ENCODE measurements around the gene MT1F. TPM values are rescaled to one million over a fixed set of nuclear protein-coding genes. Genes with fewer than 3 reads are reported as not detected.

MT1F gene
- total and polyA plus RNA-seq, 9 of the 15 experiments (the other 6 are each of a cell fraction or from before 2014, with no cell fraction given), result 0.18 to 0.68 (median 0.29) TPM; not detected in 5

- Histone ChIP-seq H3K4me1 (replicated peaks in 1 of 2; ENCODE audit: control insufficient read depth in 2 of 2, insufficient read depth in 2 of 2, low read length in 2 of 2) (peaks cover 0 to 6% of the 10 kb centered on the region in 2 experiments; a peak in 1 of 5 replicates), H3K27me3 (ENCODE audit: control insufficient read depth in 2 of 2, insufficient read depth in 2 of 2, low read length in 2 of 2) (peaks cover 17 to 39% of the 10 kb centered on the region in 2 experiments), H2AFZ (ENCODE audit: low read depth, low read length) (no peak overlapping the region), H3K27ac (ENCODE audit: extremely low read depth, low read depth, low read length) (no peak overlapping the region), H4K20me1 (replicated peaks; ENCODE audit: control insufficient read depth, insufficient read depth, low read length) (no peaks in the 10 kb centered on the region), H3K4me3 (no peak overlapping the region), H3K9ac (ENCODE audit: insufficient read depth in 1 of 2, low read depth in 2 of 2, low read length in 2 of 2) (no peak overlapping the region), H3K9me3 (replicated peaks; ENCODE audit: control insufficient read depth, insufficient read depth, low read depth, low read length) (no peaks in the 10 kb centered on the region), H3K9me1 (ENCODE audit: control insufficient read depth, insufficient read depth, low read length) (no peaks in the 10 kb centered on the region), H3K79me2 (ENCODE audit: control insufficient read depth, insufficient read depth, low read length) (no peaks in the 10 kb centered on the region), H3K4me2 (ENCODE audit: insufficient read depth, low read length) (no peak overlapping the region), H3K36me3 (ENCODE audit: control insufficient read depth, insufficient read depth, low read length) (no peaks in the 10 kb centered on the region)
- DNase-seq (ENCODE audit: extremely low read depth in 1 of 4, low spot score in 3 of 4) (no peak), ATAC-seq (no peak), FAIRE-seq (no peak)
- WGBS (ENCODE audit: insufficient coverage, low coverage, missing lambda C conversion rate), result 5% methylated on average over 18 of the region's 23 CpGs
- BruUV-seq (replicated peaks), result no TSS peak
- TF ChIP-seq ZNF551 (CRISPR knock-in tag; IDR thresholded peaks at IDR 0.05) (no peak), CBX8 (IDR thresholded peaks at IDR 0.05; ENCODE audit: borderline replicate concordance, extremely low read depth, low read depth, low read length, poor library complexity, severe bottlenecking) (no peak), KLF16 (IDR thresholded peaks at IDR 0.05) (no peak), KAT7 (CRISPR knock-in tag; IDR thresholded peaks at IDR 0.05; ENCODE audit: borderline replicate concordance) (no peak), ZKSCAN8 (CRISPR knock-in tag; IDR thresholded peaks at IDR 0.05) (no peak), ZNF263 (CRISPR knock-in tag; IDR thresholded peaks at IDR 0.05; ENCODE audit: borderline replicate concordance) (no peak)
- TF ChIP-seq, protein P1, sequence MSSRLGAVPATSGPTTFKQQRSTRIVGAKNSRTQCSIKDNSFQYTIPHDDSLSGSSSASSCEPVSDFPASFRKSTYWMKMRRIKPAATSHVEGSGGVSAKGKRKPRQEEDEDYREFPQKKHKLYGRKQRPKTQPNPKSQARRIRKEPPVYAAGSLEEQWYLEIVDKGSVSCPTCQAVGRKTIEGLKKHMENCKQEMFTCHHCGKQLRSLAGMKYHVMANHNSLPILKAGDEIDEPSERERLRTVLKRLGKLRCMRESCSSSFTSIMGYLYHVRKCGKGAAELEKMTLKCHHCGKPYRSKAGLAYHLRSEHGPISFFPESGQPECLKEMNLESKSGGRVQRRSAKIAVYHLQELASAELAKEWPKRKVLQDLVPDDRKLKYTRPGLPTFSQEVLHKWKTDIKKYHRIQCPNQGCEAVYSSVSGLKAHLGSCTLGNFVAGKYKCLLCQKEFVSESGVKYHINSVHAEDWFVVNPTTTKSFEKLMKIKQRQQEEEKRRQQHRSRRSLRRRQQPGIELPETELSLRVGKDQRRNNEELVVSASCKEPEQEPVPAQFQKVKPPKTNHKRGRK (tag; IDR thresholded peaks at IDR 0.05), result no peak
- TF ChIP-seq, protein P2, sequence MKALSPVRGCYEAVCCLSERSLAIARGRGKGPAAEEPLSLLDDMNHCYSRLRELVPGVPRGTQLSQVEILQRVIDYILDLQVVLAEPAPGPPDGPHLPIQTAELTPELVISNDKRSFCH (CRISPR knock-in tag; IDR thresholded peaks at IDR 0.05), result no peak
- TF ChIP-seq, protein P2 (tag; IDR thresholded peaks at IDR 0.05), result no peak
- CTCF ChIA-PET (ENCODE audit: low intra/inter-chr PET ratio), result no interaction called here
- POLR2A ChIA-PET, result no interaction called here
- intact Hi-C loops (cut with micrococcal nuclease), result no loop called here
- in situ Hi-C loops (cut with MboI), result no loop called here
Measured at GRCh38 chr16:56616608-56617211, 41.0 kb upstream of the MT1F start.
